DMS 273 treated with DMSO at 0.1 percent for 48 hours (cell line): ENCODE measurements around the gene PLA2G1B.

Source experiments
- DNase-seq: peaks from one replicate; lab custom pipeline; 2025; lab: John Stamatoyannopoulos, UW

Gene PLA2G1B

DNA sequence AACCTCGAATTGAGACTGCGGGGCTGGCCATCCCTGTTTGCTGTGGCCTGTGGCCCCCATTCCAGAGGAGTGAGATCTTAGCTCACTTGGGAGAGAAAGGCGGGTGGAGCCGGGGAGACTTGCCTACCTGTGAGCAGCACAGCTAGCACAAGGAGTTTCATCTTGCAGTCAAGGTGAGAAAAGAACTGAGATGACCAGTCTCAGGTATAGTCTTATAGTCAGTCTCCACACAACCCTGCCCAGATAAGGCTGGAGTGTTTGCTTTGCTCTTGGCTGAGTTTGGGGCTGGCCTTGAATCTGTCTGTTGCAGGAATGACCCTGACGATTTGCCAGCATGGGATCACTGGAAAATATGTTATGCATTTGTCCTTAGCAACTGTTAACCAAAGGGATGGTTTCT lies at the start of gene PLA2G1B:
TSS of gene PLA2G1B (minus strand) at position 187 of the 400 bp plus-strand sequence. CDS start at position 161, 26 bp downstream.
- no peak for DNase-seq

DNA sequence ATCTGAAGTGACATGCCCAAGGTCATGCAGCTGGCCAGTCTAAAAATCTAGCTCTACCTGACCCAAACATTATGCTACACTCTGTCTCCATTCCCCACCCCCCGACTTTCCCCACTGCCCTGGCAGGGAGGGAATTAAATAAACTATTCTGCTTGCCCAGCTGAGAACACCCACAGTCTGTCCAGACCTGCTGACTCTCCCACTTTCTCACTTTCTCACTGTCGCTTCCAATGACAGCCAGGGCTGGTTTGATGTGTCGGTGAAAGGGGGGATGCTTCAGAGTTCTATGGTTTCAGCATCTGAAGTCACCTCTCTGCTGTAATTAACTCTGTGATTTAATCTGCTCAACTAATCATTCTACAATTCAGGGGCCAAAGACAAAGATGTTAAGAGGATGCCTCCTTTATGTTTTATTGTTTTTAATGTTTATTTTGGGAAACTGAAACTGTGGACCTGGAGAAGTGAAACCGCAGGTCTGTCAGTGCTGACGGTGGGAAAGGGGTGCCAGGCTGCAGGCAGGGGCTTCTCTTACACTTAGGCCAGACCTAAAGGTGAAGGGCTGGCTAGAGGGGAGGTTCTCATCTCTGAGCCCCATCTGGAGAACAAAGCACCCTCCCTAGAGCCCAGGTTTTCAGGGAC lies 49.5 kb upstream of the PLA2G1B start:
- no peak for DNase-seq

DNA sequence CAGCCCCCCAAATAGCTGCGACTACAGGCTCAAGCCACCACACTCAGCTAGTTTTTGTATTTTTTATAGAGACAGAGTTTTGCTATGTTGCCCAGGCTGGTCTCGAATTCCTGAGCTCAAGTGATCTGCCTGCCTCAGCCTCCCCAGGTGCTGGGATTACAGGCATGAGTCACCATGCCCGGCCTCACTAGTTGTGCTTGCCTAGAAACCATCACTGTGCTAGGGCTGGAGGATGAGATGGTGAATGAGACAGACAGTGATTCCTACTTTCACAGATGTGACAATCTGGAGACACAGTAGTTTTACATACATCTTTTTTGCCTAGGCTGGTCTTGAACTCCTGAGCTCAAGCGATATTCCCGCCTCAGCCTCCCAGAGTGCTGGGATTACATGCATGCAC lies 48.8 kb upstream of the PLA2G1B start:
- DNase-seq, result no peak

DNA sequence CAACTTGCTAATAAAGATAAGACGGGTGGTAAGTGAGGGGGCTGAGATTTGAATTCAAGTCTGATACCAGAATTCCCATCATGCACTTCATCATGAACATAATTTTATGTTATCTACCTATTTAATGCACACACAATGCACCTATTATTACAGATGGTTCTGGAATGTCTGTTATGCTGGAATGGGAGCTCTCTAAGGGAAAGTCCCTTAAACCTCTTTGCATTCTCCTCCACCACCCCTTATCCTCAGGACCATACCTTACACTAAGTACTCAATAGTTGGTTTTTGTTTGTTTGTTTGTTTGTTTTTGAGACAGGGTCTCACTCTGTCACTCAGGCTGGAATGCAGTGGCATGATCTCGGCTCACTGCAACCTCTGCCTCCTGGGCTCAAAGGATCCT lies 48.4 kb upstream of the PLA2G1B start:
- DNase-seq, result no peak

DNA sequence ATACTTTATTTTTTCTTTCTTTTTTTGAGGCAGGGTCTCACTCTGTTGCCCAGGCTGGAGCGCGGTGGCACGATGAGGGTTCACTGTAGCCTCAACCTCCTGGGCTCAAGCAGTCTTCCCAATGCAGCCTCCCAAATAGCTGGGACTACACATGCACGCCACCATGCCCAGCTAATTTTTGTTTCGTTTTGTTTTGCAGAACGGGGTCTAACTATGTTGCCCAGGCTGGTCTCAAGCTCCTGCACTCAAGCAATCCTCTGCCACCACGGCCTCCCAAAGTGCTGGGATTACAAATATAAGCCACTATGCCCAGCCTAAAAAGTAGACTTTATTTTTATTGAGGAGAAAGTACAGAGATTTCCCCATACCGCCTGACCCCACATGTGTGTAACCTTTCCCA lies 46.1 kb upstream of the PLA2G1B start:
- DNase-seq, result no peak

DNA sequence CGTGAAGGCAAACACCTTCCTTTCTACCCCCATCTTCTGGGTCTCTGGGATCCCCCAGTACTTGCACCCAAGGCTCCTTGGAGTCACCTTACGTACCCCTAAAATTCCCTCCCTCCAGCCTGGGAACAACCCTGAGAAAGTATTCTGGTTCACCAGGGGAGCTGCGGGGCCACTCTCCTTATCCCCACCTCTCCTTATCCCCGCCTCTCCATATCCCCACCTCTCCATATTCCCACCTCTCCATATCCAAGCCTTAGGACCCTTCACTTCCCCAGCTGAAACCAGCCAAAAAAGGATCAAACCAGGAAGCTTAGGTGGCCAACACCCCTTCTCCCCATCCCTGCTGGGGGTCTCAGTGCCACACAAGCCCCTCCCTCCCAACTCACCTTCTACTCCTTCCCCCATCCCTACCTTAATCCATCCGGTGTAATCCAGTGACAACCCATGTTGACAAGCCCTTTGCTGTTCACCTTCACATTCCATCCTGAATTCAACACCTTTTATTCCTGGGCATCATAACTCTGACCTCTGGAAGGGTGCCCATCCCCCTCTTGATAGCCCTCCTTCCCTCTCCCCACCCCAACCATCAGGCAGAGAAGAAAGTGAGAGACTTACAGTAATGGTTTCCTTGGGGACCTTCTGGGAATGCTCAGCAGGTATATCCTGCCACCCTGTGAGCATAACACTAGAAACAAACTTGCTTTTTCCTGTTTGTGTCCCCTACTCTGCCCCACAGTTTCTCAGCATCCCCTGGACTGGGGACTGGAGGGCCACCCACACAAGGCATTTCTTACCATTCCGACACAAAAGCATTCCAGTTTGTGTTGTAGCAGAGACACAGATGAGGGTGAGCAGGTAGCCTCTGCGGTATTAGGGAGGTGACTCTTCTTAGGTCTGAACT lies 43.0 kb upstream of the PLA2G1B start:
- no peak for DNase-seq

DNA sequence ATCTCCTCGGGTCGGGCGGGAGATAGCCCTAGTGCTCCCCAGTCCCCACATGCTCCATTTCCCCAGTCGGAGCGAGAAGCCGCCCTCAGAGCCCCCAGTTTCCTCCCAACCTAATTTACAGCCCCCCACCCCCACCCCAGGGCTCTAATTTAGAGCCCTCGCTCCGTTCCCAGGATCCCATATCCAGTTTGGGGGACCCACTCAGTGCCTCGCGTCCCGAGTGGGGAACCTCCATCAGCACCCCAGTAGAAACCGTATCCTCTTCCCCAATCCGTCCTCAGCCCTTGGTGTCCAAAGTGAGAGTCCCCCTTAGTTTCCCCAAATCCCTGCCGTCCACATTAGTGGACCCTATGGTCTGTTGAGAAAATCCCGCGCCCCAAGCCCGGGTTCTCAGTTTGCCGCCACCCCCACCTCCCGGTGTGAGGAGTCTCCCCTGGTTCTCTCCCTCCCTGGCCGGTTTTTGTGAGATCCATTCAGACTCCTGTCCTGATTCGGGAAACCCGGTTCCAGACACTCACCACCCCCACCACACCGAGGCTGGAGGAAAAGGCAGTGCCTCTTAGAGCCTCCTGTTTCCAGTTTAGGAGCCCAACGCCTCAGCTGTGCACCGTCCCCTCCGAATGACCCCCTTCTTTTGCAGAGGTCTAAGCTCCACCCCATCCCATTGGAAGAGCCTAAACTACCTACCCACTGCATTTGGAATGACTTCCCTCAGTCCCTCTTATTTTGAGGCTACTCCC lies 42.2 kb upstream of the PLA2G1B start:
- DNase-seq, result no peak

DNA sequence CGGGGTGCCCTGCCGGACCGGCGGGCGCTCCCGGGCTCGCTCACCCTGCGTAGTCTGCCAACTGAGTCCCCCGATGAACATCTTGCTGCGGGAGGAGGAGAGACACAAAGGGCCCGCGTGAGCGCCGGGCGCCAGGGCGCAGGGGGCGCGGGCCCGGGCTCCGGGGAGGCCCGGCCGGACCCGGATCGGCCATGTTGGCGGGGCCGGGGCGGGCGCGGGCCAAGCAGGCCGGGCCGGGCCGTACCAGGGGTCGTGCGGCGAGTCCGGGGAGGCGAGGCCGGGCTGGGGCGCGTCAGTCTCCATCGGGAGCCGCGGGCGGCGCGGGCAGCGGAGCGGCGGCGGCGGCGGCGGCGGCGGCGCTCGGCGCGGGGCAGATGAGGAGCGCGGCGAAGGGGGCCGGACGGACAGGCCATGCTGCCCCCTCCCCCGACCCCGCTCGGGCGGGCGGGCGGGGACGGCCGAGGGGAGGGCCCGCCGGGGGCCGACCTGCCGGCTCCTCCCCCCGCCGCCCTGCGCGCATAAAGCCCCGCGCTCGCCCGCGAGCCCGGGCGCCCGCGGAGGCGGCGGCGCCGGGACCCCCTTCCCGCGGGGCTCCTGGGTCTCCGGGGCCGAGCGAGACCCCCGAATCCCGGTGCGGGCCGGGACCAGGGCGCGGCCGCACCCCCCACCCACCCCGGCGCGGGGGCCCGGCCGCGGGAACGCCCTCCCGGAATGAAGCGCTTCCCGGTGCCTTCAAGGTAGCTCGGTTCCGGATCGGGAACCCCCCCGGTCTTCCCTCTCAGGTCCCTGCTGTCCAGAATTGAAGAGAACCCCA lies 41.4 kb upstream of the PLA2G1B start, which contains the start of gene MSI1:
TSS of gene MSI1 (minus strand) at position 376 of the 814 bp plus-strand sequence. CDS start at position 303, 73 bp downstream.
- DNase-seq, result no peak

DNA sequence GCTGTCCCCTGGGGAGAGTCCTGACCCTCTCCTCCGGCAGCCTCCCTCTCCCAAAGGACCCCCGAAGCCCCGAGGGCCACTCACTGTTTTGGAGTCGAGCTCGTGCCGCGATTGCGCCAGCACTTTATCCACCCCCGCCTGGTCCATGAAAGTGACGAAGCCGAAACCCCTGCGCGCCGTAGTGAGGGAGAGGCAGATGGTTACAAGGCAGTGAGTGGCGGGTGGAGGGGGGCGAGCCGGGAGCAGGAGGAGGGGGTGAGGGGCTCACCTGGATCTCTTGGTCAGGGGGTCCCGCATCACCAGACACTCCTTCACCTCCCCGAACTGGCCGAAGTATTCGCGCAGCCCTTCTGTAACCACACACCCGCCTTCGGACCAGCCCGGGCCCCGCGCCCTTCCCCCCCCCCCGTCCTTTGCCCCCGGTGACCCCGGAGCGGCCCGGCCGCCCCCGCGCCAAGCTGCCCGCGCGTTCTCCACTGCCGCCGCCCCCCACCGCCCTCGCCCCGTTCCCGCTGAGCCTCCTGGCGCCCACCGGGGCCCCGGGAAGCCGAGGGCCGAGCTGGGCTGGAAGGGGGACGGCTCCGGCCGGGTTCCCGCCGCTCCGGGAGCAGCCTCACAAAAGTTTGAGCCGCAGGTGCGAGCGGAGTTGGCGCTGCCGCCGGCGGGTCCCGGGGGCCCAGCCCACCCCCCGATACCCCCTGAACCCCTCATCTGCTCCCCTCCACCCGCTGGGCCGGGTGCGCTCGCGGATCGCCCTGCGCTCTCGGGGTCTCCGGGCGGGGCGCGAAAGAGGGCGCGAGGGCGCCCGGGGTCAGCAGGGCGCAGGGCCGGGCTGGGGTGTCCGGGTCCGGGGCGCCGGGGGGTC lies 40.6 kb upstream of the PLA2G1B start:
- DNase-seq, result no peak

DNA sequence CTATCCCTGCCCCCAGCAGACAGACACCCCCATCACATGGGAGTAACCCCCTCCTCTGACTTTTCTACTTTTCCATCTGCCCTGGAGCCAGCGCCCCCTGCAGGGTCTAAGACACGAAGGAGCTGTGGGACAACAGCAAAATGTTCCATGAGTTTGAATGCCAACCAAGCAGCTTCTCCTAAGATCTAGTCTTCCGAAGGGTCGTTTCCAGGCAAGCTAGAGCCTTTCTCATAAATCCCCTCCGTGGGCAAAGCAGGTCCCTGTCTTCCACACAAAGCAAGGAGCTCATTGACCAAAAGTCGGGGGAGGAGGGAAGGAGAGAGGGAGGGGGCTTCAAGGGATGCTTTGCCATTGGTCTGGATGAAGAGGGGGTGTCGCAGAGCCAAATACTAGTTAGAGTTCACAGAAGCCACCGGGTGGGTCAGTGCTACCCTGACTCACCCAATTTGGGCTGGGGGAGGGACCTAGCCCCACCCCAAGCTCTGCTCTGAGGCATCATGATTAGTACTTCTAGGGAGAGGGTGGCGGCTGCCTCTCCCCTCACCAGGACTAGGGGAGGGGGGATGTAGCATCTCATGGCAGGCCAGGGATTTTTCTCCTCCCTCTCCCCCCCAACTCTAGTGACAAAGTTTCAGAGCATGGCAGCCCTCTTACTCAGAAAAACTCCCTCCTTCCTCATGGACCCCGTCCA lies 39.8 kb upstream of the PLA2G1B start:
- no peak for DNase-seq

DNA sequence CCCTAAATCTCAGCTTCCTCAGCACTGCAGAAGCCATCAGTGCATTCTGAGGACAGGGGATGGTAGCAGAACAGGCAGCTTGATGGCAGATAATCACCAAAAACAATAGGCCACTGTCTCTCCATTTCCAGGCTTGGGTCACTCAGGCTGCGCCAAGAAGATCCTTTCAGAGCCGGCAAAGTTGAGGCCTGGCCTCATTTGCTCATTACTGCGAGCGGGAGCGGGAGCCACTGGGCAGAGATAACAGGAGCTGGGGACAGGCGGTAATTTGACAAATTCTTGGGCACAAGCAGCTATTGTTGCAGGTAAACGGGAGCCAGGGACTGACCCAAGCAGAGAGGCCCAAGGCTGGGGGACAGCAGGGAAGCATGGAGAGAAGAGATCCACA lies 39.3 kb upstream of the PLA2G1B start:
- no peak for DNase-seq

DNA sequence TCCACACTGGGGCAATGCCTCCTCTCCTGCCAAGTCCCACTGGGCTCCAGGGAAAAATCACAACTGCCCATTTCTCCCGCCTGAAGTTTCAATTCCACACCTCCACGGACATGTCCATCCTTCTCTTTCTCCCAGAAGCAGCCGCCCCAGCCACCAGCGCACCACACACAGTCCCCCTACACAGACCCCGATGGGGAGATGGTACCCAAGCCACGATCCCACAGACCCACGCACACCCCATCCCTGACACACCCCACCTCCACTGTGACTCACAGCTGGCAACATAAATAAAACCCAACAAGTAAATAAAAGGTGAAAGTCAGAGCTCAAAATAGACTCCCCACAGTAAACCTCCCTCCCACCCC lies 38.7 kb upstream of the PLA2G1B start:
- no peak for DNase-seq

DNA sequence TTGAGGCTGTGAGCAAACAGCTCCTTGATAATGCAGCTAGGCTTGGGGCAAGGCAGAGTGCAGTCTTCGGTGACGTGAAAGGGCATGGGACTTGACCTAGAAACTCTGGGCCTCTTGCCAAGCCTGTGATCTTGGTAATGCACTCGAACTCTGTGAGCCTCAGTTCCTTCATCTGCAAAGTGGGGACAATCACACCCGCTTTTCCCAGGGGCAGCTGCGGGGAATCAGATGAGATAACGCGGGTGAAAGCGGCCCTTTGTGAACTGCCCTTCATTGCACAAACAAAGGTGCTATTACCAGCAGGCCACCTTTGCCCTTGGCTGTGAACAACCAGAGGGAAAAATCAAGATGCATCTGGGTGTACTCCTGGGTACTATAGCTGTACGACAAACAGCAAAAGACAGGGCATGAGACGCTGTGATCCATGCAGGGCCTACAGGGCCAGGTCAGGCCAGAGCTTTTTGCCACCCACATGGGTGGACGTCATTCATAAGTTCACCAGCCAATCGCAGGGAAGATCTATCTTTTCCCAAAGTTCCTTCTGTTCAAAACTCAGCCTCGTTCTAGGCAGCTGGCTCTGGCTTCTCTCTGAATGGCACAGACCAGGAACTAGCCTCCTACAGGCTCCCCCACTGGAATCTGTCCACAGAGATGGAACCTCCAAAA lies 38.2 kb upstream of the PLA2G1B start:
- DNase-seq, result no peak

DNA sequence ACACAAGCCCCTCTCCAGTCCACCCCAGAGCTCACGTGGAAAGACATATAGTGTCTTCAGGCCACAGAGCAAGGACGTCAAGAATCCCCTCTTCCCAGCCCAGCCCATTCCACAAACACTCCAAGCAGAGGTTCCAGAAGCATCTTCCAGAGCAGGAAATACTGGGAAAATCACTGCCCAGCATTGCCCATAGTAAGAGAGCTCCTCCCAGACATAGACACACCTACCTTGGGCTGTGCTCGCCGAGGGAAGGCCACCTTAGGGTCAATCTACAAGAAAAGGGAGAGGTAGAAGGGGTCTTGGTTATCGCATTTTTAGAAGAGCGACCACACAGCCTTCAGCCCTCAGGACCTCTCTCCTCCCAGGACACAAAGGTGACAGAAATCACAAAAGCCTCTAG lies 36.9 kb upstream of the PLA2G1B start:
- no peak for DNase-seq

DNA sequence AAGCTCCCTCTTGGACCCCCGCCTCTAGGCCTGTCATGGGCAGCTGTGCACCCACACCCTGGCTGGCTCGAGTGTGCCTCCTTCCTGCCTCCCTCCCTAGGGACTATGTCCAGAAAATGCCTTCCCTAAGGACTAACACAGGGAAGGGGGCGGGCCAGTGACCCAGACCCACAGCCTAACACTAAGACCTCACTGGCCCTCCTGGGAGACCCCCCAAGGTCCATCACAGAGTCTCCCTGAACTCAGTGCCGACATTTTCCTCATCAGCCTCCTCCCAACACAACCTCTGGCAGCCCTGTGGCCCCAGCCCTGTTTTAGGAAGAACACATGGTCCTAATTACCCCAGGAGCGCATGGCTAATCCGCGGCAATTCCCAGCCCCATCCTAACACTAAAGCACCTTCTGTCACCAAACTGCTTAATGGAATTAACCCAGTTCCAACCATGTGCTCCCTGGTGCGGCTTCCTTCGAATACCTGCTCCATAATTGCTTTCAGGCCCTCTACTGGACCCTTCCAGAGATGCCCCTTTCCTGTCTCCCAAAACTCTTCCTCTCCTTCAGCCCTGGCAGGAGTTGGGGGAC lies 35.8 kb upstream of the PLA2G1B start:
- peak; percentile 85 for DNase-seq

DNA sequence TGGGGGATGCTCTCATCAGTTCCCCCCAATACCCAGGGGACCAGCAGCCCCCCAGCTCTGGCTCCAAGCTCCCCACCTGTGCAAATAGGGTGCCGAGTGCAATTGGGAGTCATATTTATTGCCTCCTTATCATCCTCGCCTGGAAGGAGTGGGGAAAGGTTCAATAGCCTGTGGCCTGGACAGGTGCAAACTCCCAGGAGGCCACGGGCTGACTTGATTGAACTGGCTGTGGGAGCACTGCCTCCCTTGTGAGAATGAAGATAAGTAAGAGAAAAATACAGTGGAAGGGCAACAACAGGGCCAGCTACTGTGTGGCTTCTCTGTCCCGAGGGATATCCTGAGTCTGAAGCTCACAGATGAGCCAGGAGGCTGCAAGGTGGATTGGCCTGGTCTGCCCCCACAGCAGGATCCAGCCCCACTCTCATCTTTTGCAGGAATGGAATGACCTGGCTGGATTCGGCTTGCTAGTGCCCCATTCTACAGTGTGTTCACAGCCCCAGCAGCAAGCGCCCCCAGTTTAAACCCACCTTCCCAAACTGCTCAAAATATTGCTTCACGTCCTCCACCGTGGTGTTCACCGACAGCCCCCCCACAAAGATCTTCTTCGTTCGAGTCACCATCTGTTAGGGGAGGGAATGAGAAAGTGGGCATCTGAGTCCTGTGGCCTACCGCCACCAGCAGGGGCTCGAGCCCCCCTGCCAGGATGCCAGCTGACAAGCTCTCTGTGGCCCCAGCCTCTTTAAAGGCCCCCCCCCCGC lies 35.1 kb upstream of the PLA2G1B start:
- peak; percentile 60 for DNase-seq

DNA sequence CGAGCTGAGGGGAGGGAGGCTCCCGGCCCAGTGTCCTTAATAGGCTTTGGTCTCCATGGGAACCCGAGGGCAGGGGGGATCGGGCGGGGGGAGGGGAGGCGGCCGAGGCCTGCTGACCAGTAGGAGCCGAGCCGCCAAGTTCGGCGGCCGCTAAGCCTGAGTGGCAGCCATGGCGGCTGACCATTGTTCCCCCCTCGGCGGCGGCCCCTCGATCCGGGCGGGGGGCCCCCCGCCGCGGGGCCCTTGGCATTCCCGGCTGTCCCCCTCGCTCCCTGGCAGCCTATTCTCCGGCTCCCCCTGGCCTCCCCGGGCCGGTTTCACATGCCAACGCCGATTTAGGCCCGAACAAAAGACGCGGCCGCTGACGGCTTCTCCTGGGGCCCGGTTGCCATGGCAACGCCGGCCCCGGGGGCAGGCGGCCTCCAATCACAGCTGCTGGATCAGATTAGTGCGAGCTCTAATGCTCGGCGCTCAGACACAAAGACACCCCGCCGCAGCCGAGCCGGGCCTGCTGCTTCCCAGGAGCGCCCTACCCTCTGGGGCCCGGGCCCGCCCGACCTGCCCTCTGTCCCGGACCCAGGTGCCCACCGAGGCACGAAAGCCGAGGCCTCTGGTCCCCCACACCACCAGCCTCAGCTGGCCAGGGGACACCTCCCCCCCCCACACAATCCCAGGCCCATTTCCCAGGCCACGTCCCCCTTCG lies 34.1 kb upstream of the PLA2G1B start:
- DNase-seq, result no peak

DNA sequence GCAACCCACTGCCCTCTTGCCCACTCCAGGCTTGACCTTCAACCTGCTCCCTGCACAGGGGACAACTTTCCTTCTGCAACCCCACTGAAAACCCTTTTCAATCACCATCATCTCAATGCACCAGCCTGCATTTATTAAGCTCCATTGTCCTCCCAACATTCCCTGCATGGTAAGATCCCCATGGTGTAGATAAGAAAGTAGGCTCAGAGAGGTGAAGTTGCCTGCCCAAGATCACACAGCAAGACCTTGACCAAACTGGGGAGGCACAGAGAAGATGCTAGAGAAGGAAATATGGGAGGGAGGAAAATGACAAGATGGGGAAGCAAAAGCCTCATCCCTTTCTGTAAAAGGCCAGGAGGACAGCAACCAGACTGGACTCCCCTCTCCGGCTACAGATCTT lies 31.5 kb upstream of the PLA2G1B start:
- DNase-seq, result no peak
